CD14-positive monocyte (primary cell): ENCODE data around the gene FOXP1. TPM values are rescaled to one million over a fixed set of nuclear protein-coding genes. Genes with fewer than 3 reads are reported as not detected.

ENCODE experiments used
- DNase-seq, 3 donors: peaks; one replicate each; pipeline ENCODE4 v3.0.0-alpha.2; 2011 to 2022
- H2AFZ ChIP-seq: 2 replicates; pipeline ENCODE4 v1.6.0; 2012; ENCODE audit warnings: mild to moderate bottlenecking, low read depth, low read length, inconsistent platforms; ENCODE audit not compliant: insufficient read depth, poor library complexity, severe bottlenecking
- H3K27ac ChIP-seq, 2 donors: 1 replicate in 1 of 2; 2 replicates in 1 of 2; pipeline ENCODE4 v1.5.1; 2012 to 2013; ENCODE audit warnings: low read length in 2 of 2, control low read depth in 1 of 2, inconsistent platforms in 1 of 2, low read depth in 1 of 2, mild to moderate bottlenecking in 1 of 2
- H3K27me3 ChIP-seq, 2 donors: one replicate each; pipeline versions ENCODE4 v1.6.0 to v1.6.1; 2011 to 2013; ENCODE audit warnings: low read length in 2 of 2; ENCODE audit not compliant: control insufficient read depth in 2 of 2, insufficient read depth in 2 of 2
- H3K36me3 ChIP-seq, 2 donors: replicated peaks in 1 of 2; 1 replicate in 1 of 2; 2 replicates in 1 of 2; pipeline versions ENCODE4 v1.5.1 to v1.6.1; 2012 to 2013; ENCODE audit warnings: low read length in 2 of 2, control low read depth in 1 of 2, inconsistent platforms in 1 of 2, mild to moderate bottlenecking in 1 of 2; ENCODE audit not compliant: insufficient read depth in 2 of 2, control insufficient read depth in 1 of 2
- H3K4me1 ChIP-seq, 2 donors: 1 replicate in 1 of 2; 2 replicates in 1 of 2; pipeline versions ENCODE4 v1.5.1 to v1.6.1; 2012 to 2013; ENCODE audit warnings: low read length in 2 of 2, control low read depth in 1 of 2, inconsistent platforms in 1 of 2, mild to moderate bottlenecking in 1 of 2, moderate library complexity in 1 of 2; ENCODE audit not compliant: insufficient read depth in 2 of 2, control insufficient read depth in 1 of 2
- H3K4me2 ChIP-seq: replicated peaks from 2 replicates; pipeline ENCODE3; 2012; ENCODE audit warnings: low read length, moderate library complexity, mild to moderate bottlenecking; ENCODE audit not compliant: poor library complexity, severe bottlenecking; ENCODE audit errors: extremely low read depth
- H3K4me3 ChIP-seq, 3 experiments: fragments of 200-600 bp in 1 of 3; sonication (generic) in 1 of 3; replicated peaks in 1 of 3; 1 replicate in 2 of 3; 2 replicates in 1 of 3; pipeline ENCODE4 v1.5.1; 2011 to 2013; ENCODE audit warnings: low read length in 3 of 3, mild to moderate bottlenecking in 3 of 3, control low read depth in 2 of 3, low read depth in 2 of 3, inconsistent platforms in 1 of 3, moderate library complexity in 1 of 3
- H3K79me2 ChIP-seq: 2 replicates; pipeline ENCODE4 v1.6.0; 2012; ENCODE audit warnings: mild to moderate bottlenecking, control low read depth, inconsistent platforms, low read length, moderate library complexity; ENCODE audit not compliant: insufficient read depth
- H3K9ac ChIP-seq: 2 replicates; pipeline ENCODE4 v1.6.0; 2017; ENCODE audit warnings: low read length, mild to moderate bottlenecking; ENCODE audit not compliant: insufficient read depth, poor library complexity, severe bottlenecking
- H3K9me3 ChIP-seq, 2 donors: replicated peaks in 1 of 2; 1 replicate in 1 of 2; 2 replicates in 1 of 2; pipeline versions ENCODE4 v1.5.1 to v1.6.1; 2012 to 2013; ENCODE audit warnings: low read length in 2 of 2, control low read depth in 1 of 2; ENCODE audit not compliant: control insufficient read depth in 1 of 2, insufficient read depth in 1 of 2
- H4K20me1 ChIP-seq: 2 replicates; pipeline ENCODE4 v1.6.0; 2012; ENCODE audit warnings: mild to moderate bottlenecking, low read length, control low read depth, moderate library complexity; ENCODE audit not compliant: insufficient read depth
- H3K27ac Mint-ChIP-seq, 7 donors: one replicate each; pipeline ENCODE4 v1.8.0; 2020; ENCODE audit warnings: mild to moderate bottlenecking in 7 of 7, mixed read lengths in 7 of 7, moderate library complexity in 6 of 7, inconsistent platforms in 2 of 7
- H3K27me3 Mint-ChIP-seq, 3 donors: one replicate each; pipeline ENCODE4 v1.8.0; 2021 to 2022; ENCODE audit warnings: low read depth in 3 of 3, mild to moderate bottlenecking in 3 of 3, mixed read lengths in 3 of 3, moderate library complexity in 3 of 3, inconsistent platforms in 1 of 3
- H3K36me3 Mint-ChIP-seq, 2 donors: one replicate each; pipeline ENCODE4 v1.8.0; 2020; ENCODE audit warnings: mixed read lengths in 2 of 2, inconsistent platforms in 1 of 2, mild to moderate bottlenecking in 1 of 2
- H3K4me1 Mint-ChIP-seq: one replicate; pipeline ENCODE4 v1.8.0; 2020; ENCODE audit warnings: mild to moderate bottlenecking, mixed read lengths
- H3K4me3 Mint-ChIP-seq, 2 donors: one replicate each; pipeline ENCODE4 v1.8.0; 2020; ENCODE audit warnings: mild to moderate bottlenecking in 2 of 2, mixed read lengths in 2 of 2, moderate library complexity in 1 of 2
- H3K9me3 Mint-ChIP-seq, 7 donors: one replicate each; pipeline ENCODE4 v1.8.0; 2020 to 2022; ENCODE audit warnings: mixed read lengths in 7 of 7, mild to moderate bottlenecking in 6 of 7, moderate library complexity in 6 of 7, inconsistent platforms in 2 of 7
- WGBS: methylation state at CpG from one replicate; pipeline ENCODE4 v1.1.5; 2013; ENCODE audit warnings: missing lambda C conversion rate; ENCODE audit not compliant: insufficient coverage; 5-methylcytosine and 5-hydroxymethylcytosine counted together
- intact Hi-C, 2 donors: fragments of 100-400 bp; cut with micrococcal nuclease; formaldehyde crosslinking; loops; one replicate each; pipeline versions ENCODE4 v1.15.0 to v1.15.1; 2023
- polyA plus RNA-seq, 3 donors: library from polyadenylated mRNA; depleted of rRNA in 1 of 3; unstranded in 2 of 3; stranded (reverse) in 1 of 3; fragments of 300-500 nt in 2 of 3; fragments of >200 nt in 1 of 3; fragmentation: Illumina TruSeq in 2 of 3; gene quantifications; 1 replicate in 2 of 3; 2 replicates in 1 of 3; pipeline ENCODE4 v1.2.3, GENCODE V29; 2012 to 2021
- TF ChIP-seq, protein P1 (sequence below): fragments of 200-600 bp; IDR thresholded peaks from one replicate; pipeline ENCODE4 v1.8.0; 2022; ENCODE audit warnings: antibody characterized with exemption, mild to moderate bottlenecking

The FOXP1 gene
- polyA plus RNA-seq, 3 donors, result 25.7 to 42.6 (median 27.8) TPM

DNA sequence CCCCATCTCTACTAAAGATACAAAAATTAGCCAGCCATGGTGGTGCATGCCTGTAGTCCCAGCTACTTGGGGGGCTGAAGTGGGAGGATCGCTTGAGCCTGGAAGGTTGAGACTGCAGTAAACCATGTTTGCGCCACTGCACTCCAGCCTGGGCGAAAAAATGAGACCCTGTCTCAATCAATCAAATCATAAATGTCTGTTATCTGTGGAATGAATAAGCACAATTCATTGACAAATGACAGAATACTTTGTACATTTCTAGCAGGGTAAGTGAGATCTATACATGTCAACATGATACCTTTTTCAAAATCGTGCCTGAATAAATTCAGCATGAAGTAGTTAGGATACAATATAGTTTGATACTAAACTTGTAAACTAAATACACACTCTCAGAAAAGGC is 181.2 kb downstream of the FOXP1 start:
- Histone ChIP-seq H3K79me2 (peaks cover 80% of the 10 kb centered on the region), H3K4me2 (no peak overlapping the region), H3K27me3 (no peaks in the 10 kb centered on the region), H3K4me3 (no peak overlapping the region), H4K20me1 (peaks cover 60% of the 10 kb centered on the region), H3K36me3 (no peaks in the 10 kb centered on the region), H3K27ac (peak overlapping the region in 1 of 2 donors; percentile 70), H3K9ac (no peak overlapping the region), H3K9me3 (no peaks in the 10 kb centered on the region), H3K4me1 (peaks cover 14 to 16% of the 10 kb centered on the region in 2 donors), H2AFZ (no peak overlapping the region)
- Mint-ChIP-seq H3K27ac (peak overlapping the region in 2 of 7 donors; percentile 83 to 87), H3K36me3 (peaks cover 13 to 17% of the 10 kb centered on the region in 2 donors), H3K4me3 (no peak overlapping the region), H3K4me1 (peaks cover 51% of the 10 kb centered on the region), H3K9me3 (no peaks in the 10 kb centered on the region), H3K27me3 (peaks cover 0 to 1% (median 0%) of the 10 kb centered on the region in 3 donors)
- no peak for DNase-seq
- TF ChIP-seq, protein P1, sequence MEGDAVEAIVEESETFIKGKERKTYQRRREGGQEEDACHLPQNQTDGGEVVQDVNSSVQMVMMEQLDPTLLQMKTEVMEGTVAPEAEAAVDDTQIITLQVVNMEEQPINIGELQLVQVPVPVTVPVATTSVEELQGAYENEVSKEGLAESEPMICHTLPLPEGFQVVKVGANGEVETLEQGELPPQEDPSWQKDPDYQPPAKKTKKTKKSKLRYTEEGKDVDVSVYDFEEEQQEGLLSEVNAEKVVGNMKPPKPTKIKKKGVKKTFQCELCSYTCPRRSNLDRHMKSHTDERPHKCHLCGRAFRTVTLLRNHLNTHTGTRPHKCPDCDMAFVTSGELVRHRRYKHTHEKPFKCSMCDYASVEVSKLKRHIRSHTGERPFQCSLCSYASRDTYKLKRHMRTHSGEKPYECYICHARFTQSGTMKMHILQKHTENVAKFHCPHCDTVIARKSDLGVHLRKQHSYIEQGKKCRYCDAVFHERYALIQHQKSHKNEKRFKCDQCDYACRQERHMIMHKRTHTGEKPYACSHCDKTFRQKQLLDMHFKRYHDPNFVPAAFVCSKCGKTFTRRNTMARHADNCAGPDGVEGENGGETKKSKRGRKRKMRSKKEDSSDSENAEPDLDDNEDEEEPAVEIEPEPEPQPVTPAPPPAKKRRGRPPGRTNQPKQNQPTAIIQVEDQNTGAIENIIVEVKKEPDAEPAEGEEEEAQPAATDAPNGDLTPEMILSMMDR, result no peak
- no CpG with 5 or more reads among the region's 4 CpGs for WGBS
- intact Hi-C loops, result no loop called here

DNA sequence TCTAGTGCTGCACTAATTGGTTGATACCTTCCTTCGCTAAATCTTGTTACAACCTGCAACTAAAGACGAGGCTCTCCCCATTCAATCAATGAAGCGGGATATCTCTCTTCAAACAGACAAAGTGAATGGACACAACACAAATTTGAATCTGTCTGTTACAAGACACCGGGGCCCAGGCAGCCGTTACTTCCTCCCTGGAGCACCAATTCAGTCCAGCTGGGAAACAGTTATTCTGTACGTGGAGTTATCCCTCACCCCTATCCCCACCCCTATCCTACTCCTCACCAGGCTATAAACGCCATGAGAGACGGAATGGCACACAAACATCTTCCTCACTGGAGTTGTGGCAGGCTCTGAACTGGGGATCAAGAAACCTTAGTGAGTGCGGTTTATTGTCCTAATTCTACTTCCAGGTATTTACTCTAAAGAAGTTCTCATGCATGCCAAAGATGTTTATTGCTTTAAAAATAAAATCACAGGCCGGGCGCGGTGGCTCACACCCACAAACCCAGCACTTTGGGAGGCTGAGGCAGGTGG is 181.8 kb downstream of the FOXP1 start:
- Histone ChIP-seq H3K4me1 (peaks cover 14 to 16% of the 10 kb centered on the region in 2 donors), H3K36me3 (no peaks in the 10 kb centered on the region), H3K9ac (no peak overlapping the region), H2AFZ (no peak overlapping the region), H3K9me3 (no peaks in the 10 kb centered on the region), H4K20me1 (peaks cover 57% of the 10 kb centered on the region), H3K4me2 (no peak overlapping the region), H3K27ac (peak overlapping the region in 1 of 2 donors; percentile 20), H3K27me3 (no peaks in the 10 kb centered on the region), H3K79me2 (peaks cover 78% of the 10 kb centered on the region), H3K4me3 (no peak overlapping the region)
- no peaks in the 10 kb centered on the region for H3K9me3 Mint-ChIP-seq
- WGBS, result 65% methylated on average over 8 of the region's 12 CpGs
- TF ChIP-seq, protein P1, result no peak
- peaks cover 0 to 1% (median 0%) of the 10 kb centered on the region in 3 donors for H3K27me3 Mint-ChIP-seq
- intact Hi-C loops, result no loop called here
- H3K36me3 Mint-ChIP-seq, result peaks cover 13 to 17% of the 10 kb centered on the region in 2 donors
- H3K27ac Mint-ChIP-seq, result peak overlapping the region in 4 of 7 donors; percentile 1 to 57 (median 28)
- H3K4me1 Mint-ChIP-seq, result peaks cover 50% of the 10 kb centered on the region
- H3K4me3 Mint-ChIP-seq, result no peak overlapping the region
- no peak for DNase-seq
